GM19468 (cell line): ENCODE data around the gene HNRNPU.

Experiments used
- ATAC-seq: cut with Tn5 transposase; IDR thresholded peaks from one replicate; pipeline ENCODE4 v1.9.1; 2021; ENCODE audit warnings: mild to moderate bottlenecking, moderate library complexity, moderate number of reproducible peaks; ENCODE audit not compliant: unreplicated experiment; ENCODE audit errors: extremely low read depth

Gene HNRNPU

GRCh38 chr1:244863491-244864252 is 671 bp downstream of the HNRNPU start:
- no peak for ATAC-seq

- peak; percentile 28 for ATAC-seq
Measured at GRCh38 chr1:244862699-244863490, 1.4 kb downstream of the HNRNPU start.

DNA sequence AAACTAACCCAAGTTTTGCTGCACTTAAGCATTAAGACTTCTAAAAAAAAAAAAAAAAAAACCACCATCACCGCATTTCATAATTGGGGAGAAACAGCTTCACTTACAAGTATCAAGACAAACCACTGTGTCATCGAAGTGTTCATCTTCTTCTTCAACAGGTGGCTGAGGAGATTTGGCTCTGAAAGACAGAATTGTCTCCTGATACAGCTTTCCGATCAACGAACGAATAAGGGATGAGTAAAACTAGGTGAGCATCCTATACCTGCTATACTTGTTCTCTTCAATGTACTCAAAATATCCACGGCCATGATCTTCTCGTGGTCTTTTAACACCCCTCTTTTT is 2.0 kb downstream of the HNRNPU start:
- no peak for ATAC-seq

- ATAC-seq = no peak
Measured at GRCh38 chr1:244861683-244862082, 2.7 kb downstream of the HNRNPU start.

GRCh38 chr1:244860914-244861610 is 3.3 kb downstream of the HNRNPU start:
- ATAC-seq = no peak

GRCh38 chr1:244860078-244860477 is 4.3 kb downstream of the HNRNPU start:
- ATAC-seq = no peak

- ATAC-seq = no peak
Measured at GRCh38 chr1:244858357-244858756, 6.0 kb downstream of the HNRNPU start.

- ATAC-seq = no peak
Measured at GRCh38 chr1:244857761-244858160, 6.6 kb downstream of the HNRNPU start.

GRCh38 chr1:244854865-244855578 is 9.3 kb downstream of the HNRNPU start:
- no peak for ATAC-seq

DNA sequence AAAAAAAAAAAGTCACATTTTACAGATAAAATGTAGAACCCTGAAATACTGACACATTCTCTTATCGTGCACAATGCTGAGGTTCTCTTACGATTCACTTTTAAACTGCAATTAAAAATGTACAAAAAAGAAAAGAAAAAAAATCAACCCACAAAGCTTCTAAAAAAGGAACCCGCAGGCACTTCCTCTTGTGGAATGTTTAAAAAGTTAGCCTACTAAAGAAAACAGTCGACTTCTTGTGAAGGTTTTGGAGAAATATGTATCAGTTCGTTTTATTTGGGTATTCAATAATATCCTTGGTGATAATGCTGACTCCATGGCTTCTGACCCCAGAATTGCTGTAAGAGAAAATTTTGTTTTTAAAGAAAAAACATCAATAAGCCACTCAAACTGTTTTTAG is 10.2 kb downstream of the HNRNPU start:
- ATAC-seq = no peak

- no peak for ATAC-seq
Measured at GRCh38 chr1:244852694-244853093, 11.6 kb downstream of the HNRNPU start.

- ATAC-seq = no peak
Measured at GRCh38 chr1:244851546-244852231, 12.7 kb downstream of the HNRNPU start.

DNA sequence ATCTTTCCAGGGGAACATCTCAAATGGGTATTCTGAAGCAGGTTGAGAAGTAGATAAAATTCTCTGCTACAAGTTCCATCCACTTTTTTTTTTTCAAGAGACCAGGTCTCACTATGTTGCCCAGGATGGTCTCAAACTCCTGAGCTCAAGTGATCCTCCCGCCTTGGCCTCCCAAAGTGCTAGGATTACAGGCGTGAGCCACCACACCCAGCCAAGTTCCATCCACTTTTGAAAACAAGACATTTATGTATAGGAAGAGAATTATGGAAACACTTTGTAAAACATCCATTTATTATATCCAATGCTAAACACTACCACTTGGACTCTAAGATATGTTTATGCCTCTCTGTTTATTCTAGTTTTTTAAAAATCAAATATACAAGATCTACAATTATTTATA is 13.4 kb downstream of the HNRNPU start:
- no peak for ATAC-seq

GRCh38 chr1:244850099-244850852 is 14.1 kb downstream of the HNRNPU start:
- no peak for ATAC-seq

DNA sequence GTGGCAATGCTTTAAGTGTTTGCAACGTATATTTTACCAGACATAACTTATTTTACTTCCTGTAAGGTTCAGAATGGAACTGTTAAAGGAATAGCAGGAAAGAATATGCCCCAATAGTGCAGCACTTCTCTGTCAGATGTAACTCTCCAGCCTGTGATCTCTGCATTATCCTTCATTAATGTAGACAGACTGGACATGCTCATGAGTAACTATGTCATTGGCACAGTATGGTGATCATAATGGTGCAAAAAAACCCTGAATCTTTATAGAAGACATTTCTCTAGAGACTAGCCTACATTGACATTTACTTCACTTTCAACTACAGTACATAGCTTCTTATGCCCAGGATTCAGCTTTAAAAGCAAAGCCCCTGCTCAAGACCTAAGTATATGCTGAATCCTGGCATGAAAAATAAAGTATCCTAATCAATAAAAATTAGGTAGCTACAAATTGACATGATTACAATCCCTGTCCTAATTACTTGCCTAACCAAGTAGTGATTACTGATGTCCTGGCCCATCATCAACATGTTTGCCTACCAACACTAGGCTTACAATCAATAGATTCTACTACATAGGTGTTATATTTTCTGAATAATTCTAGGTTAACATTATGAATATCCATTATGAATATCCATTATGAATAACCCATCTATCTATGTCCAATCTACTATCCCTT is 15.0 kb downstream of the HNRNPU start:
- ATAC-seq = no peak

GRCh38 chr1:244846653-244847052 is 17.7 kb downstream of the HNRNPU start:
- no peak for ATAC-seq

GRCh38 chr1:244844155-244845121 is 19.9 kb downstream of the HNRNPU start:
- no peak for ATAC-seq
